Choroid plexus epithelial cell (primary cell): ENCODE results near the gene NEMP1.
A peak's percentile ranks its signal among the peaks of the same experiment; 100 is the strongest.

Experiments used
- DNase-seq: peaks from one replicate; pipeline ENCODE4 v3.0.0-alpha.2; 2010; ENCODE audit warnings: low read depth
- H3K4me3 ChIP-seq: 2 replicates; pipeline ENCODE4 v1.5.1; 2011; ENCODE audit warnings: low read depth, mild to moderate bottlenecking, control low read depth, low read length, moderate library complexity
- CTCF ChIP-seq: conservative IDR thresholded peaks from 2 replicates; pipeline ENCODE4 v1.5.1; 2011; ENCODE audit warnings: low read depth, mild to moderate bottlenecking, control low read depth, inconsistent platforms, low read length, moderate library complexity

Gene NEMP1

DNA sequence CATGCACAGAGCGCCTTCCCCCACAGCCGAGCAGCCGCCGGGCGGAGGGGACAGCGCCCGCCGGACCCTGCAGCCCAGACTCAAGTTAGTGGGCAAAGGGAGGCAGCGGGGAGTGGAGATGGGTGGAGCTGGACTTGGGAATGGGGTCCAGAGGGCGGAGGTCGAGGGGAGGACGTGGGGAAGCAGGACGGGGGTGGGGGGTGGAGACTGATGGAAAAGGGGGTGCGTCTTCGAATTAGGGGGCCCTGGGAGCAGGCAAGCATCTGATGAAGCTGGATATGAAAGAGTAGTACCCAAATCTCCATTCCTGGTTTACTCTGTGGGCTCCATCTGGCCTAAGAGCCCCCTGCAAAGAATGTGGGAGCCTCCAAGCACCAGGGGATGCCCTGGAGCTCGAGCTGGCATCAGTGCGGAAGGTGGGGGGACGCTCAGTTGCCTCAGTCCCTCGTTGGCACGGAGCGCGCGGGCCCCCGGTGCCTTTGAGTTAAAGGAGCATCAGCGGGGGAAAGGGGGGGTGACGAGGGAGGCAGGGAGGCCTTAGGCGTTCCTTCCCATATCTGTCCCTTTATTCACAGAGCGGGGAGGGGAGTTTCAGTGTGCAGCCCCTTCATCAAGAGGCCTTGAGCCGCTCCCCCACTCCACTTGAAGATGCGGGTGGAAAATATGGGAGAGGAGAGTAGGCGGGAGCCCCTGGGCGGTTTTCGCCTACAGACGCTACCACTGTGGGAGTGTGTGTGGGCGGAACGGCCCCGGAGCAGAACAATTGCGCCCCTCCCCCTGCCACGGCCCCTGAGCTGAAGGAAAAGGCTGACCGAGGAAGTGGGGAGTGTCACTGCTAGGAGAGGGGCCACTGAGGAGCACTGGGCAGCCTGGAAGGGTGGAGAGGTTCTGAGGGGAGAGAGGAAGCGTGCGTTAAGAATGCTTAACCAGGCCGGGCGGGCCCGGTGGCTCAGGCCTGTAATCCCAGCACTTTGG, 11.0 kb upstream of the NEMP1 start:
- peak overlapping the region; percentile 93 for H3K4me3 ChIP-seq
- no peak for TF ChIP-seq CTCF
- peak; percentile 63 for DNase-seq

DNA sequence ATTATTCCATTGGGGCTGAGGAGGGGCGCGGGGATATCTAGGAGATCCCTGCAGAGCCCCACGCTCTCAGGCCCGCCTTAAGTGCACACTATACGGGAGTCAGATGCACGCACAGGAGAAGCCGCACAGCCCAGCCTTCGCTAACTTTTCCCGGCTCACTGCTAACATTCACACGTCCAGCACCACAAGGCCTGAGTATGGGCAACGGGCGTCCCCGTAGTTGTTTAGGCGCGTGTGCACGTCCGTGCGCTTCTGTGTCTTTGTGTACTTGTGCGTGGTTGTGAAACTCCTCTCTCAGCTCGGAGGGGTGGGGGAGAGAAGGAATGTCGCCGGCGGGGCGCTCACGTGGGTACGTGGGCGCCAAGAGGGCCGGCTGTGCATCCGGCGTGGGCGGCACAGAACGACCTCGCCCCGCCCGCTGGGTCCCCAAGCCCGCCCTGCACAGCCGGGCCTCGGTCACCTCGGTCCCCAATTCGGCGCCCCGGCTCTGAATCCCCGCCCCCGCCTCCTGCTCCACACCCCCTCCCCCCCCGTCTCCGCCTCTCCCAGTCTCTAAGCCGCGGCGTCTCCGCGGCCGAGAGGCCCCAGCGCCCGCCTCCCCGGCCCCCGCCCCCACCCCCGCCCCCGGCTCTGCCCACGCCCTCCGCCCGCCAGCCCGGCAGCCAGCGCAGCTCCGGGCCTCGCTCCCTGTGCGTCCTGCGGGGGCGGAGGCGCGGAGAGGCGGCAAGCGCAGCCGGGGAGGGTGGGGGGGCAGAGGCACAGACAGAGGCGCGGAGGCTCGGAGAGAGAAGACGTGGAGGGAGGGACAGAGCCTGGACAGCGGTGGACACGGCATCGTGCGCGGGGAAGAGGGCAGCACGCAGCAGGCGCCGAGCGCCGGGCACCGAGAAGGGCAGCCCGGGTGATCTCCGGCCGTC, 10.0 kb upstream of the NEMP1 start, which contains the start of gene NAB2:
NAB2 (plus strand) TSS at position 761 of the 917 bp plus-strand sequence. CDS start 158 bp downstream, outside the sequence.
- DNase-seq, result peak; percentile 99
- H3K4me3 ChIP-seq, result peak within 1 kb of the TSS; percentile 93
- TF ChIP-seq CTCF, result no peak

GRCh38 chr12:57087691-57088353, 9.2 kb upstream of the NEMP1 start:
- H3K4me3 ChIP-seq, result peak overlapping the region; percentile 69
- TF ChIP-seq CTCF, result no peak
- DNase-seq, result peak; percentile 95

GRCh38 chr12:57087010-57087690, 8.6 kb upstream of the NEMP1 start:
- peak; percentile 93 for DNase-seq
- peak overlapping the region; percentile 69 for H3K4me3 ChIP-seq
- no peak for TF ChIP-seq CTCF

DNA sequence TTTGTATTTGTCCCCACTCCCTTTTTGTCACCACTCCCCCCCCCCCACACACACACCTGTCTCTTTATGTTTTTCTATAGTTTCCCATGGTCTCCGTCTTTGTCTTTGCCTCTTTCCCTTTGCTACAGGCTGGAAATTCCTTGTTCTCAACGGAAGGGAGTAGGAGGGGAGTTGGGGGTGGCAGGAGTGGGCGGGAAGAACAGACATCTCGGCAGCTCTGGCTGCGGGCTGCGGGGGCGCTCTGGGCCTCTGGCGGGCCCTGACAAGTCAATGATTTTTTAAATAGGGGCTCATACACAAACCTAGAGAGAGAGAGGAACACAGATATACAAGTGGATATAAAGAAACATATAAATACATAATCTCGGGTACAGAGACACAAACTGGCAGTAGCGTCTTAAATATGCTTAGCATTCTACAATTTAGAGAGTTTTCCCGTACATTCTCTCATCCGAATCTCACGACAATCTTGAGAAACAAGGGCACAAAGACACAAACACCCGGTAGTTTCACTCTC, 8.0 kb upstream of the NEMP1 start:
- peak; percentile 56 for TF ChIP-seq CTCF

More for the DNA sequence above, 8.0 kb upstream of the NEMP1 start:
- peak; percentile 82 for DNase-seq
- H3K4me3 ChIP-seq, result peak overlapping the region; percentile 69
